HL-60 (cell line): ENCODE measurements around the gene RPS23.

Experiments
- GABPA ChIP-seq: IDR thresholded peaks from 2 replicates; pipeline ENCODE4 v1.6.1; 2012; ENCODE audit warnings: low read depth
- POLR2AphosphoS5 ChIP-seq: IDR thresholded peaks from 2 replicates; pipeline ENCODE4 v1.6.1; 2012; ENCODE audit warnings: low read depth
- SPI1 ChIP-seq: IDR thresholded peaks from 2 replicates; pipeline ENCODE4 v1.6.1; 2012; ENCODE audit warnings: low read depth, mild to moderate bottlenecking, borderline replicate concordance
- TF ChIP-seq, protein P1 (sequence below): IDR thresholded peaks from one replicate; pipeline ENCODE4 v1.5.1; 2011; ENCODE audit warnings: low read length, control low read depth, inconsistent platforms; ENCODE audit not compliant: insufficient read depth
- TF ChIP-seq, protein P2 (sequence below): IDR thresholded peaks from 2 replicates; pipeline ENCODE4 v1.6.1; 2012; ENCODE audit warnings: low read depth; ENCODE audit not compliant: insufficient replicate concordance

DNA sequence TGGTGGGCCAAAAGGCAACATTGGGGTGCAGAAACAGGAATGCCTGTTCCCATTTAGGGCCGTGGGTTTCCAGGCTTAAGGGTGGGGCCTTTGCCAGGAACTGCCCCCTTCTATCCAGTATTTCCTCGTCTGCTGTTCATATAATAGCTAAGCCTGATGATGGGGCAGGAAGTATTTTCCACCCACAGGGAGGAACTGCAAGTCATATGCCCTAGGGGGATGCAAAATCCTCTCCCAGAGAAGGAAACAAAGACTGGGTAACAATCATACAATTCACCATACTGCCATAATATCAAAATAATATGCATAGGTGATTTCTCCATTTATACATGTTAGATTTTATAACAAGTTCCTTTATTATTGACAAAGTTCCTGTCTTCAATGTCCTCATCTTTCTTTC is 20.5 kb upstream of the RPS23 start:
- TF ChIP-seq, protein P1, sequence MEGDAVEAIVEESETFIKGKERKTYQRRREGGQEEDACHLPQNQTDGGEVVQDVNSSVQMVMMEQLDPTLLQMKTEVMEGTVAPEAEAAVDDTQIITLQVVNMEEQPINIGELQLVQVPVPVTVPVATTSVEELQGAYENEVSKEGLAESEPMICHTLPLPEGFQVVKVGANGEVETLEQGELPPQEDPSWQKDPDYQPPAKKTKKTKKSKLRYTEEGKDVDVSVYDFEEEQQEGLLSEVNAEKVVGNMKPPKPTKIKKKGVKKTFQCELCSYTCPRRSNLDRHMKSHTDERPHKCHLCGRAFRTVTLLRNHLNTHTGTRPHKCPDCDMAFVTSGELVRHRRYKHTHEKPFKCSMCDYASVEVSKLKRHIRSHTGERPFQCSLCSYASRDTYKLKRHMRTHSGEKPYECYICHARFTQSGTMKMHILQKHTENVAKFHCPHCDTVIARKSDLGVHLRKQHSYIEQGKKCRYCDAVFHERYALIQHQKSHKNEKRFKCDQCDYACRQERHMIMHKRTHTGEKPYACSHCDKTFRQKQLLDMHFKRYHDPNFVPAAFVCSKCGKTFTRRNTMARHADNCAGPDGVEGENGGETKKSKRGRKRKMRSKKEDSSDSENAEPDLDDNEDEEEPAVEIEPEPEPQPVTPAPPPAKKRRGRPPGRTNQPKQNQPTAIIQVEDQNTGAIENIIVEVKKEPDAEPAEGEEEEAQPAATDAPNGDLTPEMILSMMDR, result no peak
- no peak for TF ChIP-seq POLR2AphosphoS5
- TF ChIP-seq, protein P2, sequence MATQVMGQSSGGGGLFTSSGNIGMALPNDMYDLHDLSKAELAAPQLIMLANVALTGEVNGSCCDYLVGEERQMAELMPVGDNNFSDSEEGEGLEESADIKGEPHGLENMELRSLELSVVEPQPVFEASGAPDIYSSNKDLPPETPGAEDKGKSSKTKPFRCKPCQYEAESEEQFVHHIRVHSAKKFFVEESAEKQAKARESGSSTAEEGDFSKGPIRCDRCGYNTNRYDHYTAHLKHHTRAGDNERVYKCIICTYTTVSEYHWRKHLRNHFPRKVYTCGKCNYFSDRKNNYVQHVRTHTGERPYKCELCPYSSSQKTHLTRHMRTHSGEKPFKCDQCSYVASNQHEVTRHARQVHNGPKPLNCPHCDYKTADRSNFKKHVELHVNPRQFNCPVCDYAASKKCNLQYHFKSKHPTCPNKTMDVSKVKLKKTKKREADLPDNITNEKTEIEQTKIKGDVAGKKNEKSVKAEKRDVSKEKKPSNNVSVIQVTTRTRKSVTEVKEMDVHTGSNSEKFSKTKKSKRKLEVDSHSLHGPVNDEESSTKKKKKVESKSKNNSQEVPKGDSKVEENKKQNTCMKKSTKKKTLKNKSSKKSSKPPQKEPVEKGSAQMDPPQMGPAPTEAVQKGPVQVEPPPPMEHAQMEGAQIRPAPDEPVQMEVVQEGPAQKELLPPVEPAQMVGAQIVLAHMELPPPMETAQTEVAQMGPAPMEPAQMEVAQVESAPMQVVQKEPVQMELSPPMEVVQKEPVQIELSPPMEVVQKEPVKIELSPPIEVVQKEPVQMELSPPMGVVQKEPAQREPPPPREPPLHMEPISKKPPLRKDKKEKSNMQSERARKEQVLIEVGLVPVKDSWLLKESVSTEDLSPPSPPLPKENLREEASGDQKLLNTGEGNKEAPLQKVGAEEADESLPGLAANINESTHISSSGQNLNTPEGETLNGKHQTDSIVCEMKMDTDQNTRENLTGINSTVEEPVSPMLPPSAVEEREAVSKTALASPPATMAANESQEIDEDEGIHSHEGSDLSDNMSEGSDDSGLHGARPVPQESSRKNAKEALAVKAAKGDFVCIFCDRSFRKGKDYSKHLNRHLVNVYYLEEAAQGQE, result no peak
- TF ChIP-seq GABPA, result no peak
- TF ChIP-seq SPI1, result no peak
